ENCODE measurements around the gene CMTM2. TPM values are rescaled to one million over a fixed set of nuclear protein-coding genes. Genes with fewer than 3 reads are reported as not detected.
A peak's percentile ranks its signal among the peaks of the same experiment; 100 is the strongest.

CMTM2 gene
- total and polyA plus RNA-seq, 10 donors, result 0.70 to 54.6 (median 8.8) TPM

GRCh38 chr16:66552286-66553177 lies 26.7 kb upstream of the CMTM2 start, which contains the start of gene CKLF:
CKLF (plus strand) TSS chr16:66552576; CDS start chr16:66552716, 140 bp downstream.
- WGBS, 5 donors, result 4 to 7% (median 5%) methylated on average over 55 to 63 of the region's 63 CpGs
- intact Hi-C loops (cut with DNase I; ENCODE audit: low total_unique reads), result no loop called here
- H3K4me1 ChIP-seq, result peaks cover 29 to 99% (median 93%) of the 10 kb centered on the region in 6 donors

GRCh38 chr16:66553223-66553622 lies 26.0 kb upstream of the CMTM2 start:
- Histone ChIP-seq H3K4me3 (peak overlapping the region; percentile 55 to 84 (median 73)), H3K9me3 (no peaks in the 10 kb centered on the region), H3K27ac (peak overlapping the region; percentile 95 to 98 (median 96)), H3K36me3 (peaks cover 0 to 35% (median 3%) of the 10 kb centered on the region in 6 donors), H3K27me3 (replicated peaks in 1 of 7) (no peaks in the 10 kb centered on the region), H3K4me1 (peaks cover 29 to 98% (median 90%) of the 10 kb centered on the region in 6 donors)
- TF ChIP-seq POLR2A (IDR thresholded peaks at IDR 0.05), result no peak
- no peak for TF ChIP-seq CTCF (IDR thresholded peaks at IDR 0.05 in 8 of 11, conservative IDR thresholded peaks at IDR 0.05 in 3 of 11)
- TF ChIP-seq POLR2AphosphoS5 (IDR thresholded peaks at IDR 0.05), result peak in 1 of 3 donors; percentile 16
- intact Hi-C loops (cut with DNase I; ENCODE audit: low total_unique reads), result no loop called here
- WGBS, 5 donors, result 6 to 10% (median 7%) methylated on average over 8 of the region's 8 CpGs
- DNase-seq, result no peak

More at GRCh38 chr16:66552286-66553177, 26.7 kb upstream of the CMTM2 start, which contains the start of gene CKLF:
- Histone ChIP-seq H3K27ac (peak within 1 kb of the TSS; percentile 95 to 98 (median 96)), H3K4me3 (peak within 1 kb of the TSS; percentile 55 to 84 (median 73)), H3K27me3 (replicated peaks in 1 of 7) (no peaks in the 10 kb centered on the region), H3K36me3 (peaks cover 0 to 28% (median 0%) of the 10 kb centered on the region in 6 donors), H3K9me3 (no peaks in the 10 kb centered on the region)
- DNase-seq, result peak; percentile 97
- TF ChIP-seq POLR2A (IDR thresholded peaks at IDR 0.05) (peak in 2 of 3 donors; percentile 69 to 76), POLR2AphosphoS5 (IDR thresholded peaks at IDR 0.05) (peak; percentile 97 to 98 (median 98)), CTCF (IDR thresholded peaks at IDR 0.05 in 8 of 11, conservative IDR thresholded peaks at IDR 0.05 in 3 of 11) (no peak)

GRCh38 chr16:66554021-66554420 lies 25.2 kb upstream of the CMTM2 start:
- TF ChIP-seq POLR2A (IDR thresholded peaks at IDR 0.05) (no peak), CTCF (IDR thresholded peaks at IDR 0.05 in 8 of 11, conservative IDR thresholded peaks at IDR 0.05 in 3 of 11) (no peak), POLR2AphosphoS5 (IDR thresholded peaks at IDR 0.05) (no peak)
- H3K27me3 ChIP-seq (replicated peaks in 1 of 7), result no peaks in the 10 kb centered on the region
- H3K4me1 ChIP-seq, result peaks cover 24 to 98% (median 85%) of the 10 kb centered on the region in 6 donors
- peak overlapping the region in 7 of 8 donors; percentile 67 to 84 (median 73) for H3K4me3 ChIP-seq
- DNase-seq, result no peak
- H3K36me3 ChIP-seq, result peaks cover 0 to 43% (median 10%) of the 10 kb centered on the region in 6 donors
- H3K9me3 ChIP-seq, result no peaks in the 10 kb centered on the region
- H3K27ac ChIP-seq, result peak overlapping the region in 5 of 8 donors; percentile 95 to 98 (median 96)
- intact Hi-C loops (cut with DNase I; ENCODE audit: low total_unique reads), result no loop called here
- WGBS, 5 donors, result 78 to 88% (median 86%) methylated on average over 3 of the region's 3 CpGs

DNA sequence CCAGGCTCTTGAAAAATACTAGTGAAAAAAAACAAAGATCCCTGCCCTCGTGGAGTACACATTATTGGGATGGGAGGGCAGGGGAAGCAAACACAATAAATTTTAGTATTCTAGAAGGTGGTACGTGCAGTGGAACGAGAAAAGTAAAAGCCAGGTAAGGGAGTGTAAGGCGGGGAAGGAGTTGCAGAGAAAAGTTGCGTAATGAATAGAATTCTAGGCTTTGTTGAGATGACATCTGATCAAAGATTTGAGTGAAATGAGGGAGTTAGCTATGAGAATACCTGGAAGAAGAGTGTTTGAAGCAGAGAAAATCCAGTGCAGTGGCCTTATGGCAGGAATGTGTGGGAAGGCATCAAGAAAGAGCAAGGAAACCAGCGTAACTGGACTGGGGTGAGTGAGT lies 24.8 kb upstream of the CMTM2 start:
- TF ChIP-seq POLR2A (IDR thresholded peaks at IDR 0.05) (no peak), POLR2AphosphoS5 (IDR thresholded peaks at IDR 0.05) (no peak), CTCF (IDR thresholded peaks at IDR 0.05 in 8 of 11, conservative IDR thresholded peaks at IDR 0.05 in 3 of 11) (no peak)
- Histone ChIP-seq H3K9me3 (no peaks in the 10 kb centered on the region), H3K4me3 (peak overlapping the region in 4 of 8 donors; percentile 0 to 73 (median 70)), H3K27me3 (replicated peaks in 1 of 7) (no peaks in the 10 kb centered on the region), H3K36me3 (peaks cover 0 to 48% (median 14%) of the 10 kb centered on the region in 6 donors), H3K27ac (peak overlapping the region in 4 of 8 donors; percentile 95 to 97 (median 96)), H3K4me1 (peaks cover 21 to 98% (median 85%) of the 10 kb centered on the region in 6 donors)
- intact Hi-C loops (cut with DNase I; ENCODE audit: low total_unique reads), result no loop called here
- no peak for DNase-seq
- WGBS, 5 donors, result 88 to 94% (median 90%) methylated on average over 6 of the region's 6 CpGs
